Gastroesophageal sphincter (tissue), 3 donors: ENCODE measurements around the gene HUS1B.

Source experiments
- CTCF ChIP-seq, 4 experiments: fragments of 200-600 bp in 2 of 4; fragments of 450-650 bp in 2 of 4; sonication (generic) in 1 of 4; IDR thresholded peaks; one replicate each; pipeline ENCODE4 v1.5.1; 2017 to 2019; ENCODE audit warnings: antibody characterized with exemption in 4 of 4, mild to moderate bottlenecking in 2 of 4, moderate library complexity in 2 of 4
- POLR2A ChIP-seq, 2 donors: fragments of 450-650 bp; IDR thresholded peaks; one replicate each; pipeline ENCODE4 v1.6.1; 2017; ENCODE audit warnings: antibody characterized with exemption in 2 of 2, mild to moderate bottlenecking in 2 of 2, moderate library complexity in 1 of 2
- POLR2AphosphoS5 ChIP-seq: sonication (generic); formaldehyde crosslinking; IDR thresholded peaks from one replicate; pipeline ENCODE4 v1.6.1; 2017; ENCODE audit warnings: antibody characterized with exemption

- TF ChIP-seq POLR2A (IDR thresholded peaks at IDR 0.05), result no peak
- TF ChIP-seq CTCF (IDR thresholded peaks at IDR 0.05), result no peak
- TF ChIP-seq POLR2AphosphoS5, result no peak
Observed at GRCh38 chr6:700490-700889, 43.6 kb upstream of the HUS1B start.
